22Rv1 (cell line): ENCODE measurements around the gene DDAH1.

Experiments
- ZFX ChIP-seq: fragments of 450-650 bp; IDR thresholded peaks from 2 replicates; pipeline ENCODE4 v1.6.1; 2017; ENCODE audit warnings: antibody characterized with exemption, borderline replicate concordance
- TF ChIP-seq, protein P1 (sequence below): fragments of 450-650 bp; IDR thresholded peaks from 2 replicates; pipeline ENCODE4 v1.5.1; 2017; ENCODE audit warnings: mild to moderate bottlenecking

DNA sequence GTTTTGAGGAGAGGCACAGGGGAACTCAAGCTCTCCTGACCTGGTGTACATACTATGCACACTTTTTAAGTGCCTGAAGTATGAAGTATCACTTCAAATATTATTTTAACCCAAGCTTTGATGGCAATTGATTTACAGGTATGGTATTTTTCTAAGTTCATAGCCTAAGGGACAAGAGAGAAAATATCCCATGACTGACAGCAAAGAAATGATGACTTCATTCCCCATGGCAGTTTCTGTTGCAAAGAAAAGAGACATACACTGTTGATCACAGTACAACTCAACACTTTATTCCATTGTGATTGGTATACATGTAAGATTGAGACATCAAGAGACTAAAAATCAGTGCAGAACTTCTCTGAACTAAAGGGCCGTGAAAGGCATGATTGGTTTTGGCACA is 146.7 kb downstream of the DDAH1 start:
- TF ChIP-seq, protein P1, sequence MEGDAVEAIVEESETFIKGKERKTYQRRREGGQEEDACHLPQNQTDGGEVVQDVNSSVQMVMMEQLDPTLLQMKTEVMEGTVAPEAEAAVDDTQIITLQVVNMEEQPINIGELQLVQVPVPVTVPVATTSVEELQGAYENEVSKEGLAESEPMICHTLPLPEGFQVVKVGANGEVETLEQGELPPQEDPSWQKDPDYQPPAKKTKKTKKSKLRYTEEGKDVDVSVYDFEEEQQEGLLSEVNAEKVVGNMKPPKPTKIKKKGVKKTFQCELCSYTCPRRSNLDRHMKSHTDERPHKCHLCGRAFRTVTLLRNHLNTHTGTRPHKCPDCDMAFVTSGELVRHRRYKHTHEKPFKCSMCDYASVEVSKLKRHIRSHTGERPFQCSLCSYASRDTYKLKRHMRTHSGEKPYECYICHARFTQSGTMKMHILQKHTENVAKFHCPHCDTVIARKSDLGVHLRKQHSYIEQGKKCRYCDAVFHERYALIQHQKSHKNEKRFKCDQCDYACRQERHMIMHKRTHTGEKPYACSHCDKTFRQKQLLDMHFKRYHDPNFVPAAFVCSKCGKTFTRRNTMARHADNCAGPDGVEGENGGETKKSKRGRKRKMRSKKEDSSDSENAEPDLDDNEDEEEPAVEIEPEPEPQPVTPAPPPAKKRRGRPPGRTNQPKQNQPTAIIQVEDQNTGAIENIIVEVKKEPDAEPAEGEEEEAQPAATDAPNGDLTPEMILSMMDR = no peak
- TF ChIP-seq ZFX = no peak
